Measurements from ENCODE around the gene RNF144A.

The RNF144A gene

GRCh38 chr2:6917071-6917760, at the start of gene RNF144A:
RNF144A (plus strand) TSS chr2:6917412; CDS start chr2:6996927, 79,515 bp downstream.
- no peak for TF ChIP-seq CTCF (IDR thresholded peaks at IDR 0.05; ENCODE audit: low read depth, low read length)
- DNase-seq (ENCODE audit: low read depth in 2 of 2), result peak; percentile 24 to 67
- H3K4me3 ChIP-seq (replicated peaks in 1 of 2; ENCODE audit: low read depth in 2 of 2, low read length in 2 of 2), result peak within 1 kb of the TSS; percentile 61 to 65

- no peak for DNase-seq (ENCODE audit: low read depth in 2 of 2)
- H3K4me3 ChIP-seq (replicated peaks in 1 of 2; ENCODE audit: low read depth in 2 of 2, low read length in 2 of 2), result no peak overlapping the region
Observed at GRCh38 chr2:6872394-6872793, 44.8 kb upstream of the RNF144A start.

GRCh38 chr2:6874032-6874431, 43.2 kb upstream of the RNF144A start:
- H3K4me3 ChIP-seq (replicated peaks in 1 of 2; ENCODE audit: low read depth in 2 of 2, low read length in 2 of 2), result no peak overlapping the region
- DNase-seq (ENCODE audit: low read depth in 2 of 2), result no peak
- no peak for TF ChIP-seq CTCF (IDR thresholded peaks at IDR 0.05; ENCODE audit: low read depth, low read length)

More at GRCh38 chr2:6872394-6872793, 44.8 kb upstream of the RNF144A start:
- TF ChIP-seq CTCF (IDR thresholded peaks at IDR 0.05; ENCODE audit: low read depth, low read length), result no peak

- H3K4me3 ChIP-seq (replicated peaks in 1 of 2; ENCODE audit: low read depth in 2 of 2, low read length in 2 of 2), result no peak overlapping the region
- TF ChIP-seq CTCF (IDR thresholded peaks at IDR 0.05; ENCODE audit: low read depth, low read length), result no peak
- DNase-seq (ENCODE audit: low read depth in 2 of 2), result no peak
Observed at GRCh38 chr2:6876309-6876708, 40.9 kb upstream of the RNF144A start.

GRCh38 chr2:6877402-6878304, 39.6 kb upstream of the RNF144A start, which contains the start of gene RSAD2:
RSAD2 (plus strand) TSS chr2:6877777; CDS start chr2:6877801, 24 bp downstream.
- TF ChIP-seq CTCF (IDR thresholded peaks at IDR 0.05; ENCODE audit: low read depth, low read length), result no peak
- peak within 1 kb of the TSS; percentile 2 to 11 for H3K4me3 ChIP-seq (replicated peaks in 1 of 2; ENCODE audit: low read depth in 2 of 2, low read length in 2 of 2)
- peak; percentile 18 to 27 for DNase-seq (ENCODE audit: low read depth in 2 of 2)

GRCh38 chr2:6878549-6878948, 38.7 kb upstream of the RNF144A start:
- TF ChIP-seq CTCF (IDR thresholded peaks at IDR 0.05; ENCODE audit: low read depth, low read length), result no peak
- H3K4me3 ChIP-seq (replicated peaks in 1 of 2; ENCODE audit: low read depth in 2 of 2, low read length in 2 of 2), result no peak overlapping the region
- DNase-seq (ENCODE audit: low read depth in 2 of 2), result no peak
